WTC11 (cell line): Measurements from ENCODE around the gene ZC2HC1C. TPM values are rescaled to one million over a fixed set of nuclear protein-coding genes. Genes with fewer than 3 reads are reported as not detected.

Source experiments
- ATAC-seq: fragments of 200-7000 bp; cut with Tn5 transposase; 2 replicates; pipeline ENCODE4 v1.10.0; 2021; ENCODE audit warnings: mild to moderate bottlenecking, moderate library complexity
- CTCF ChIA-PET: fragments of 300-600 bp; sonication (Branson Sonifier 250); formaldehyde crosslinking; loops from one replicate; lab custom pipeline; 2021; ENCODE audit warnings: antibody characterized with exemption; lab: Charles Lee
- POLR2A ChIA-PET: fragments of 350-600 bp; sonication (Branson Sonifier 250); formaldehyde crosslinking; loops from one replicate; lab custom pipeline; 2021; ENCODE audit warnings: antibody characterized with exemption; lab: Charles Lee
- DNase-seq: peaks from one replicate; pipeline ENCODE4 v3.0.0; 2021; ENCODE audit warnings: low spot score
- H3K27ac Mint-ChIP-seq: 2 replicates; pipeline ENCODE4 v1.8.0; 2021; ENCODE audit warnings: mixed read lengths
- H3K27me3 Mint-ChIP-seq: 2 replicates; pipeline ENCODE4 v1.8.0; 2021; ENCODE audit warnings: low read depth, mild to moderate bottlenecking, moderate library complexity, mixed read lengths
- H3K36me3 Mint-ChIP-seq: 2 replicates; pipeline ENCODE4 v1.8.0; 2021; ENCODE audit warnings: mixed read lengths
- H3K4me1 Mint-ChIP-seq: 2 replicates; pipeline ENCODE4 v1.8.0; 2022; ENCODE audit warnings: mixed read lengths
- H3K4me3 Mint-ChIP-seq: 2 replicates; pipeline ENCODE4 v1.8.0; 2021; ENCODE audit warnings: mild to moderate bottlenecking, moderate library complexity, mixed read lengths
- H3K9me3 Mint-ChIP-seq: 2 replicates; pipeline ENCODE4 v1.8.0; 2021; ENCODE audit warnings: mixed read lengths
- EMX1 ChIP-seq: fragments of 250-450 bp; sonication (Bioruptor Pico); IDR thresholded peaks from 2 replicates; pipeline ENCODE4 v1.8.0; 2021; ENCODE audit warnings: mild to moderate bottlenecking
- FOXK1 ChIP-seq: sonication (generic); formaldehyde crosslinking; IDR thresholded peaks from 2 replicates; pipeline ENCODE4 v1.8.0; 2022; ENCODE audit warnings: mild to moderate bottlenecking, moderate library complexity, missing genetic modification reagents
- IRF2 ChIP-seq: sonication (generic); formaldehyde crosslinking; IDR thresholded peaks from 2 replicates; pipeline ENCODE4 v1.8.0; 2022; ENCODE audit warnings: low read depth, missing genetic modification reagents, borderline replicate concordance
- JAZF1 ChIP-seq: fragments of 250-450 bp; sonication (Bioruptor Pico); IDR thresholded peaks from 2 replicates; pipeline ENCODE4 v1.9.0; 2021; ENCODE audit warnings: moderate library complexity, mild to moderate bottlenecking, inconsistent platforms
- KAT7 ChIP-seq: sonication (generic); formaldehyde crosslinking; IDR thresholded peaks from 2 replicates; pipeline ENCODE4 v1.8.1; 2023; ENCODE audit warnings: missing genetic modification reagents, mild to moderate bottlenecking, borderline replicate concordance
- MYBL2 ChIP-seq: sonication (generic); formaldehyde crosslinking; IDR thresholded peaks from 2 replicates; pipeline ENCODE4 v1.8.1; 2023; ENCODE audit warnings: mild to moderate bottlenecking, moderate library complexity, missing genetic modification reagents
- NFE2L1 ChIP-seq: sonication (generic); formaldehyde crosslinking; IDR thresholded peaks from 2 replicates; pipeline ENCODE4 v1.8.1; 2023; ENCODE audit warnings: missing genetic modification reagents
- NR3C1 ChIP-seq: sonication (generic); formaldehyde crosslinking; conservative IDR thresholded peaks from 2 replicates; pipeline ENCODE4 v1.8.1; 2023; ENCODE audit warnings: low read depth, mild to moderate bottlenecking, missing genetic modification reagents
- OVOL2 ChIP-seq: fragments of 250-450 bp; sonication (Bioruptor Pico); IDR thresholded peaks from 2 replicates; pipeline ENCODE4 v1.9.0; 2021; ENCODE audit warnings: mild to moderate bottlenecking, borderline replicate concordance
- RELA ChIP-seq: sonication (generic); formaldehyde crosslinking; IDR thresholded peaks from 2 replicates; pipeline ENCODE4 v1.8.1; 2022; ENCODE audit warnings: missing genetic modification reagents, mild to moderate bottlenecking, borderline replicate concordance
- ZNF671 ChIP-seq: fragments of 250-450 bp; sonication (Bioruptor Pico); IDR thresholded peaks from 2 replicates; pipeline ENCODE4 v1.8.0; 2021; ENCODE audit warnings: mild to moderate bottlenecking
- total RNA-seq: library from RNA; stranded (reverse); gene quantifications from 3 replicates; pipeline ENCODE4 v1.2.3, GENCODE V29; 2021
- TF ChIP-seq, protein P1 (sequence below): sonication (generic); formaldehyde crosslinking; IDR thresholded peaks from 2 replicates; pipeline ENCODE4 v1.8.1; 2022; ENCODE audit warnings: low read depth, mild to moderate bottlenecking, moderate library complexity, missing genetic modification reagents, borderline replicate concordance
- TF ChIP-seq, protein P2 (sequence below): sonication (generic); formaldehyde crosslinking; conservative IDR thresholded peaks from 2 replicates; pipeline ENCODE4 v1.8.1; 2022; ENCODE audit warnings: mild to moderate bottlenecking, missing genetic modification reagents
- TF ChIP-seq, protein P3 (sequence below): sonication (generic); formaldehyde crosslinking; IDR thresholded peaks from 2 replicates; pipeline ENCODE4 v1.8.0; 2022; ENCODE audit warnings: mild to moderate bottlenecking, missing genetic modification reagents
- TF ChIP-seq, protein P4 (sequence below): sonication (generic); formaldehyde crosslinking; IDR thresholded peaks from 2 replicates; pipeline ENCODE4 v1.8.1; 2022; ENCODE audit warnings: low read depth, missing genetic modification reagents, borderline replicate concordance
- TF ChIP-seq, protein P5 (sequence below): sonication (generic); formaldehyde crosslinking; IDR thresholded peaks from 2 replicates; pipeline ENCODE4 v1.8.0; 2023; ENCODE audit warnings: missing genetic modification reagents, mild to moderate bottlenecking, borderline replicate concordance
- TF ChIP-seq, protein P6 (sequence below): sonication (generic); formaldehyde crosslinking; IDR thresholded peaks from 2 replicates; pipeline ENCODE4 v1.8.1; 2022; ENCODE audit warnings: mild to moderate bottlenecking, missing genetic modification reagents, moderate library complexity, borderline replicate concordance
- TF ChIP-seq, protein P7 (sequence below): sonication (generic); formaldehyde crosslinking; IDR thresholded peaks from 2 replicates; pipeline ENCODE4 v1.8.0; 2022; ENCODE audit warnings: mild to moderate bottlenecking, missing genetic modification reagents

The ZC2HC1C gene
- total RNA-seq, 1 experiment from 2014 or later, result 1.6 TPM

DNA sequence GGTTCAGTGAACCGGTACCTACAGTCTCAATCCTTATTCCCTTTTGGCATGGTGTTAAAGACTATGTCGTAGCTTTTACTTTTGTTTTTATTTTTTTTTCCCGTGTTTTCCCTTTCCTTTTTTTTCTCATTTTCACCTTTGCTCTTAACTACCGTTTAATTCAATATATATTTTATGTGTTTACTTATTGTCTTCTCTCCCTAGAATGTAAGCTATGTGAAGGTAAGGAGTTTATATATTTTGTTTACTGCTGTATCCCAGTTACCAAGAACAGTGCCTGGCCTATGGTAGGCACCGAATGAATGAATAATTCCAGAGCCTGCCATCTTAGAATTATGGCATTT, 17.9 kb upstream of the ZC2HC1C start (continued):
- TF ChIP-seq, protein P1, sequence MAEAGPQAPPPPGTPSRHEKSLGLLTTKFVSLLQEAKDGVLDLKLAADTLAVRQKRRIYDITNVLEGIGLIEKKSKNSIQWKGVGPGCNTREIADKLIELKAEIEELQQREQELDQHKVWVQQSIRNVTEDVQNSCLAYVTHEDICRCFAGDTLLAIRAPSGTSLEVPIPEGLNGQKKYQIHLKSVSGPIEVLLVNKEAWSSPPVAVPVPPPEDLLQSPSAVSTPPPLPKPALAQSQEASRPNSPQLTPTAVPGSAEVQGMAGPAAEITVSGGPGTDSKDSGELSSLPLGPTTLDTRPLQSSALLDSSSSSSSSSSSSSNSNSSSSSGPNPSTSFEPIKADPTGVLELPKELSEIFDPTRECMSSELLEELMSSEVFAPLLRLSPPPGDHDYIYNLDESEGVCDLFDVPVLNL (CRISPR knock-in tag), result no peak
- TF ChIP-seq, protein P2, sequence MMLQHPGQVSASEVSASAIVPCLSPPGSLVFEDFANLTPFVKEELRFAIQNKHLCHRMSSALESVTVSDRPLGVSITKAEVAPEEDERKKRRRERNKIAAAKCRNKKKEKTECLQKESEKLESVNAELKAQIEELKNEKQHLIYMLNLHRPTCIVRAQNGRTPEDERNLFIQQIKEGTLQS (CRISPR knock-in tag), result no peak
- no peak for TF ChIP-seq NR3C1
- TF ChIP-seq, protein P3, sequence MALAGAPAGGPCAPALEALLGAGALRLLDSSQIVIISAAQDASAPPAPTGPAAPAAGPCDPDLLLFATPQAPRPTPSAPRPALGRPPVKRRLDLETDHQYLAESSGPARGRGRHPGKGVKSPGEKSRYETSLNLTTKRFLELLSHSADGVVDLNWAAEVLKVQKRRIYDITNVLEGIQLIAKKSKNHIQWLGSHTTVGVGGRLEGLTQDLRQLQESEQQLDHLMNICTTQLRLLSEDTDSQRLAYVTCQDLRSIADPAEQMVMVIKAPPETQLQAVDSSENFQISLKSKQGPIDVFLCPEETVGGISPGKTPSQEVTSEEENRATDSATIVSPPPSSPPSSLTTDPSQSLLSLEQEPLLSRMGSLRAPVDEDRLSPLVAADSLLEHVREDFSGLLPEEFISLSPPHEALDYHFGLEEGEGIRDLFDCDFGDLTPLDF, result no peak
- TF ChIP-seq, protein P4, sequence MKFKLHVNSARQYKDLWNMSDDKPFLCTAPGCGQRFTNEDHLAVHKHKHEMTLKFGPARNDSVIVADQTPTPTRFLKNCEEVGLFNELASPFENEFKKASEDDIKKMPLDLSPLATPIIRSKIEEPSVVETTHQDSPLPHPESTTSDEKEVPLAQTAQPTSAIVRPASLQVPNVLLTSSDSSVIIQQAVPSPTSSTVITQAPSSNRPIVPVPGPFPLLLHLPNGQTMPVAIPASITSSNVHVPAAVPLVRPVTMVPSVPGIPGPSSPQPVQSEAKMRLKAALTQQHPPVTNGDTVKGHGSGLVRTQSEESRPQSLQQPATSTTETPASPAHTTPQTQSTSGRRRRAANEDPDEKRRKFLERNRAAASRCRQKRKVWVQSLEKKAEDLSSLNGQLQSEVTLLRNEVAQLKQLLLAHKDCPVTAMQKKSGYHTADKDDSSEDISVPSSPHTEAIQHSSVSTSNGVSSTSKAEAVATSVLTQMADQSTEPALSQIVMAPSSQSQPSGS (CRISPR knock-in tag), result no peak
- TF ChIP-seq IRF2 (CRISPR knock-in tag), result no peak
- TF ChIP-seq, protein P5, sequence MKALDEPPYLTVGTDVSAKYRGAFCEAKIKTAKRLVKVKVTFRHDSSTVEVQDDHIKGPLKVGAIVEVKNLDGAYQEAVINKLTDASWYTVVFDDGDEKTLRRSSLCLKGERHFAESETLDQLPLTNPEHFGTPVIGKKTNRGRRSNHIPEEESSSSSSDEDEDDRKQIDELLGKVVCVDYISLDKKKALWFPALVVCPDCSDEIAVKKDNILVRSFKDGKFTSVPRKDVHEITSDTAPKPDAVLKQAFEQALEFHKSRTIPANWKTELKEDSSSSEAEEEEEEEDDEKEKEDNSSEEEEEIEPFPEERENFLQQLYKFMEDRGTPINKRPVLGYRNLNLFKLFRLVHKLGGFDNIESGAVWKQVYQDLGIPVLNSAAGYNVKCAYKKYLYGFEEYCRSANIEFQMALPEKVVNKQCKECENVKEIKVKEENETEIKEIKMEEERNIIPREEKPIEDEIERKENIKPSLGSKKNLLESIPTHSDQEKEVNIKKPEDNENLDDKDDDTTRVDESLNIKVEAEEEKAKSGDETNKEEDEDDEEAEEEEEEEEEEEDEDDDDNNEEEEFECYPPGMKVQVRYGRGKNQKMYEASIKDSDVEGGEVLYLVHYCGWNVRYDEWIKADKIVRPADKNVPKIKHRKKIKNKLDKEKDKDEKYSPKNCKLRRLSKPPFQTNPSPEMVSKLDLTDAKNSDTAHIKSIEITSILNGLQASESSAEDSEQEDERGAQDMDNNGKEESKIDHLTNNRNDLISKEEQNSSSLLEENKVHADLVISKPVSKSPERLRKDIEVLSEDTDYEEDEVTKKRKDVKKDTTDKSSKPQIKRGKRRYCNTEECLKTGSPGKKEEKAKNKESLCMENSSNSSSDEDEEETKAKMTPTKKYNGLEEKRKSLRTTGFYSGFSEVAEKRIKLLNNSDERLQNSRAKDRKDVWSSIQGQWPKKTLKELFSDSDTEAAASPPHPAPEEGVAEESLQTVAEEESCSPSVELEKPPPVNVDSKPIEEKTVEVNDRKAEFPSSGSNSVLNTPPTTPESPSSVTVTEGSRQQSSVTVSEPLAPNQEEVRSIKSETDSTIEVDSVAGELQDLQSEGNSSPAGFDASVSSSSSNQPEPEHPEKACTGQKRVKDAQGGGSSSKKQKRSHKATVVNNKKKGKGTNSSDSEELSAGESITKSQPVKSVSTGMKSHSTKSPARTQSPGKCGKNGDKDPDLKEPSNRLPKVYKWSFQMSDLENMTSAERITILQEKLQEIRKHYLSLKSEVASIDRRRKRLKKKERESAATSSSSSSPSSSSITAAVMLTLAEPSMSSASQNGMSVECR (CRISPR knock-in tag), result no peak
- TF ChIP-seq, protein P6, sequence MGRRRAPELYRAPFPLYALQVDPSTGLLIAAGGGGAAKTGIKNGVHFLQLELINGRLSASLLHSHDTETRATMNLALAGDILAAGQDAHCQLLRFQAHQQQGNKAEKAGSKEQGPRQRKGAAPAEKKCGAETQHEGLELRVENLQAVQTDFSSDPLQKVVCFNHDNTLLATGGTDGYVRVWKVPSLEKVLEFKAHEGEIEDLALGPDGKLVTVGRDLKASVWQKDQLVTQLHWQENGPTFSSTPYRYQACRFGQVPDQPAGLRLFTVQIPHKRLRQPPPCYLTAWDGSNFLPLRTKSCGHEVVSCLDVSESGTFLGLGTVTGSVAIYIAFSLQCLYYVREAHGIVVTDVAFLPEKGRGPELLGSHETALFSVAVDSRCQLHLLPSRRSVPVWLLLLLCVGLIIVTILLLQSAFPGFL (CRISPR knock-in tag), result no peak
- no peak for TF ChIP-seq MYBL2
- no peak for TF ChIP-seq FOXK1 (CRISPR knock-in tag)
- TF ChIP-seq EMX1 (CRISPR knock-in tag), result no peak

DNA sequence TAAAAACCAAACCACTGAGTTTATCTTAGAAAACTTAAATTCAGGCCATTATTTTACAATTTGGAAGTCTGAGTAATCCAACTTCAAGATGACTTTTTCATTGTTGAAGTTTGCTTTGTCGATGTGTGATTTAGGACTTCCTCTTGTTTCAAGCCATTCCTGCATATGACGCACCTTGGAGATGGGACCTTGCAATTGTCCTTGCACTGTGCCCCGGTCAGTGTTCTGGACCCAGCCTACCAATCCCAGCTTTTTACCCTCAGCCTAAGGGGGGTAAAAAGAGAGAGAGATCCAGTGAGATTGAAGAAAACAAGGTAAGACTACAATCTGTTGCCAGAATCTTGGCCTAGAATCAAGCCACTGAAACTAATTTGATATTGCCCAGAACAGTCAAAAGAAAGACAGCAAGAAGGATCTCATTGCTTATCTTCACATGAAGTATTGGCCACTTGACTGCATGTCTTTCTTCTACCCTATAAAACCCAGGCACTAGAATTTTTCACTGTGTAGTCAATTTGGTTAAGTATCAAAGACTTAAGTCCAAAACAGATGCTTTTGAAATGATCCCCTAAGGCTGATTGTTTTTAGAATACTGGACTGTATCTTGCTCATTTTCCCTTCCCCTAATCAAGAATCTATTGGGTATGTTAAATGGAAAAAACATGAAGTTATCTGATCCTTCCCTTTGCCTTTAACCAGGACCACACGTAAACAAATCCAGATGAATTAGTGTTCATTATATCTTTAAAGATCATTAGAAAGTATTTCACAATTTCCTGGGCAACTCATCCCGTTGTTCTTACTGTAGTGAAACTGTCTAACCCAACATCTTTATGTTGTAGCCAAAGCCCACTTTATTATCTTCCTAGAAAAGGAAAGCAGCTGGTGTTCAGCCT, 15.8 kb upstream of the ZC2HC1C start:
- ChIA-PET POLR2A (no interaction called here), CTCF (no interaction called here)
- no peaks in the 10 kb centered on the region; the same call in 1 of the 2 replicates for H3K27me3 Mint-ChIP-seq
- H3K36me3 Mint-ChIP-seq, result peaks cover 5% of the 10 kb centered on the region; the same call in 1 of the 2 replicates
- no peak overlapping the region; the same call in none of the 2 replicates for H3K27ac Mint-ChIP-seq
- ATAC-seq (no peak), DNase-seq (no peak)
- H3K4me3 Mint-ChIP-seq, result no peak overlapping the region
- H3K9me3 Mint-ChIP-seq, result no peaks in the 10 kb centered on the region
- TF ChIP-seq KAT7, result no peak
- no peak for TF ChIP-seq OVOL2 (CRISPR knock-in tag)
- TF ChIP-seq, protein P7, sequence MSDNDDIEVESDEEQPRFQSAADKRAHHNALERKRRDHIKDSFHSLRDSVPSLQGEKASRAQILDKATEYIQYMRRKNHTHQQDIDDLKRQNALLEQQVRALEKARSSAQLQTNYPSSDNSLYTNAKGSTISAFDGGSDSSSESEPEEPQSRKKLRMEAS (CRISPR knock-in tag), result no peak
- TF ChIP-seq IRF2 (CRISPR knock-in tag), result no peak
- TF ChIP-seq RELA (CRISPR knock-in tag), result no peak
- TF ChIP-seq JAZF1 (CRISPR knock-in tag), result no peak
- TF ChIP-seq NFE2L1 (CRISPR knock-in tag), result no peak
- TF ChIP-seq ZNF671 (CRISPR knock-in tag), result no peak
- 0 out of 2 replicates have a peak, but pooled peaks cover 10% of the 10 kb centered on the region for H3K4me1 Mint-ChIP-seq
